SW 1271 (cell line): ENCODE data around the gene CA11.

Experiments
- DNase-seq, 2 experiments: peaks; one replicate each; lab custom pipeline; 2025; lab: John Stamatoyannopoulos, UW

Gene CA11

DNA sequence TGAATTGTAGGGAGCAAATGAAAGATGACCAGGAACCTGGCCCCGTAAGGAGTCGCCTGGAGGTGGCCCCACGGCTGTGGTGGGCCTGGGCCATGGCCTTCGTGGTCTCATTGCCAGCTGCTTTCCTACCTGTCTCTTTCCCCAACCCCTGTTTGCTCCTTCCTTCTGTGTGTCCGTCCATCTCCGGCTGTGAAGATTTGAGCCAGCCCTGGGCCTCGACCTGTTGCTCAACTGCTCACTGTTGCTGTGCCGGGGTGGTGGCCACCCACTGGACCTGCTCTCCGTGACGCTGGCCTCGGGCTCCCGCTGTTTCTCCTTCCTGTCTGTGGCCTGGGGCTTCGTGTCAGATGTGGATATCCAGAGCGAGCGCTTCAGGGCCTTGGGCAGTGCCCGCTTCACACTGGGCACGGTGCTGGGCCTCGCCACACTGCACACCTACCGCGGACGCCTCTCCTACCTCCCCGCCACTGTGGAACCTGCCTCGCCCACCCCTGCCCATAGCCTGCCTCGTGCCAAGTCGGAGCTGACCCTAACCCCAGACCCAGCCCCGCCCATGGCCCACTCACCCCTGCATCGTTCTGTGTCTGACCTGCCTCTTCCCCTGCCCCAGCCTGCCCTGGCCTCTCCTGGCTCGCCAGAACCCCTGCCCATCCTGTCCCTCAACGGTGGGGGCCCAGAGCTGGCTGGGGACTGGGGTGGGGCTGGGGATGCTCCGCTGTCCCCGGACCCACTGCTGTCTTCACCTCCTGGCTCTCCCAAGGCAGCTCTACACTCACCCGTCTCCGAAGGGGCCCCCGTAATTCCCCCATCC is 17.3 kb downstream of the CA11 start:
- DNase-seq = no peak

DNA sequence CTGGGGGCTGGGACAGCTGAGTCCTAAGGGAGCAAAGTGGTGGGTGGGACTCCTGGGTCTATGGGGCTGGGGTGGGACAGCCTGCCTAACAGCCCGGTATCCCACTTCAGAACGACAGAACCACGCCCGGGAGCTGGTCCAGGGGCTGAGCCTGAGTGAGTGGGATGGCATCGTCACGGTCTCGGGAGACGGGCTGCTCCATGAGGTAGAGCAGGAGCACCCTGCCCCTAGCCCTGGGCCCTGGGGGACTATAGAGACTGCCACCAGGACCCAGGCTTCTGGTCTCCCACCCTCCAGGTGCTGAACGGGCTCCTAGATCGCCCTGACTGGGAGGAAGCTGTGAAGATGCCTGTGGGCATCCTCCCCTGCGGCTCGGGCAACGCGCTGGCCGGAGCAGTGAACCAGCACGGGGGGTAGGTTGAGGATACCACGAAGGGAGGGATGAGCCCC is 18.1 kb downstream of the CA11 start:
- no peak for DNase-seq

DNA sequence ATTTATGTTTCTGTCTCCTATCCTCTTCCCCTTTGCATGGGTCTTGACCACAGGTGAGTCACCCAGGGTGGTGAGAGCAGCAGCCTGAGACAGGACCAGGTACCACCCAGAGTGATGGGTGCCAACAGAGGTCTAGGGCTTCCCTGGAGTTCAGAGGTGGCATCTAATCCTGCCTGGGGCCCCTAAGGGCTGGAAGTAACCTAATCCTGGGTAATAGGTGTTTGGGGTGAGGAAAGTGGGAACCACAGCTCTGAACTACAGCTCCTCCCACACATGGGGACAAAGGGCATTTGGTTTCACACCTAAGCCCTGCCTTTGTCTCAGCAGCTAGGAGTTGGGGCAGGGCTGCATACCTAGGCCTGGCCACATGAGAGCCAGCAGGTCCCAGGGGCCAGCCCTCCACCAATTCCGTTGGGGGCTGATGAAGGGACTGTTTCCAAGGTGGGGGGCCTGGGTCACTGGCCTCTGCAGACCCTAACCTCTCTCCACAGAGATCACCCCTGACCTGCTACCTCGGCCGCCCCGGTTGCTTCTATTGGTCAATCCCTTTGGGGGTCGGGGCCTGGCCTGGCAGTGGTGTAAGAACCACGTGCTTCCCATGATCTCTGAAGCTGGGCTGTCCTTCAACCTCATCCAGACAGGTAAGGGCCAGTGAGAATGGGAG is 18.7 kb downstream of the CA11 start:
- no peak for DNase-seq

DNA sequence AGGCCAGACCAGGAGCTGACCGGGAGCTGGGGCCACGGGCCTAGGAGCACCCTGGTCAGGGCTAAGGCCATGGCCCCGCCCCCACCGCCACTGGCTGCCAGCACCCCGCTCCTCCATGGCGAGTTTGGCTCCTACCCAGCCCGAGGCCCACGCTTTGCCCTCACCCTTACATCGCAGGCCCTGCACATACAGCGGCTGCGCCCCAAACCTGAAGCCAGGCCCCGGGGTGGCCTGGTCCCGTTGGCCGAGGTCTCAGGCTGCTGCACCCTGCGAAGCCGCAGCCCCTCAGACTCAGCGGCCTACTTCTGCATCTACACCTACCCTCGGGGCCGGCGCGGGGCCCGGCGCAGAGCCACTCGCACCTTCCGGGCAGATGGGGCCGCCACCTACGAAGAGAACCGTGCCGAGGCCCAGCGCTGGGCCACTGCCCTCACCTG is 20.1 kb downstream of the CA11 start:
- no peak for DNase-seq

DNA sequence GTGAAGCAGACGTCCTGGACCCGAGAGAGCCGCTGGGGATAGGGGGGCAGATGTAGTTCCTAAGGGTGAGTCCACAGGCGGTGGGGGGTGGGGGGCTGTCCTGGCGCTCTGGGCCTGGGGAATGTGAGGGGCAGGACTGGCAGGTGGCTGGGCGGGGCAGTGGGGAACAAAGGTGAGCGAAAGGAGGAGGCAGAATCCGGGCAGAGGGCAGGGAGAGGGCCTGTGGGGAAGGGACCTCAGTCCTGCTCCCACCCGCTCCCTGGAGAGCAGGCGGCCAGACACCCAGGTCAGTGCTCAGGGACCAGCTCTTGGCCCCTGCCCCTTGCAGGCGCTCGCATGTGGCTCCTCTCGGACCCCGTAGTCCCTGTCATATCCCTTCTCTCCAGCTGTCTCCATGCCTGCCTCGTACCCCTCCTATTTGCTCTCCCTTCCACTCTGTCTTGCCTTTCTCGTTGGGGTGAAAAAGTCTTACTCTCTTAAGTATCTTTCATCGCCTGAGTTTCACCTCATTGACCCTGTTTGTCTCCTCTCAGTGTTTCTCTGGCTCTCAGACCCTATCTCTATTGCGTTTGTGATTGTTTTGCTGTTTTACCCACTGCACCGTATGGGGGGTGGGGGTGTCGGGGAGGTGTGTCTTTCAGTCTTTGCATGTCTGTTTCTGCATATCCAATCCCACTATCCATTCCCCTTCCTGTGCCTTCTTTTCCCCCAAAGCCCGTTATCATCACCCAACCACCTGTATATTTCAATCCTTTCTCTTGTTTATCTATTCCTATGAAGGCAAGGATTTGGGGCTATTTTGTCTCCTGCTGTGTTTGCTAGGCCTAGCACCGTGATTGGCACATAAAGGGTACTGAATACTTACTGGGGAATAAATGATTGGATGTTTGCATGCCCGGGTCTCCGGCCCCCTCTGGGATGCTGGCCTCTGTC is 20.9 kb downstream of the CA11 start:
- no peak for DNase-seq

DNA sequence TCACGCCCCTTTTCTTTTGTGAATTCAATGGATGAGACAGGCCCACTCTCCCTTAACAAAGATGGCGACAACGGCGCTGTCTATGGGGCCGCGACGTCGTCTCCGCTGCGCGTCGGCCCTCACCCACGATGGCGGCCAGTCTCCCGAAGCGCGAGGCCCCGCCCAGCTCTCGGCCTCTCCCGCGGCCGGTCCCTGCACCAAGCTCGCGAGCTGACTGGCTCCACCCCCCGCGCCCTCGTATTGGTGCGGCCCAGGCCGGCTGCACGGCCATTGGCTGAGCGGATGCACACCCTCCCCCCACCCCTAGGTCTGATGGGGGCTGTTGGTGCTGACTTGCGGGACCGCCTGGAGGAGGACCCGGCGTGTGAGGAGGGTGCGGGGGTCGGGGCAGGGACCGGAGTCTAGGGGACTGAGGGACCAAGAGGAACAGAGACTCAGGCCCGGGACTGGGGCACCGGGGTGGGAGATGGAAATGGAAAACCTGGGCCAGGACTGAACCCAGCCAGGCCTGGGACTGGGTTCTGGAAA is 21.9 kb downstream of the CA11 start:
- no peak for DNase-seq

DNA sequence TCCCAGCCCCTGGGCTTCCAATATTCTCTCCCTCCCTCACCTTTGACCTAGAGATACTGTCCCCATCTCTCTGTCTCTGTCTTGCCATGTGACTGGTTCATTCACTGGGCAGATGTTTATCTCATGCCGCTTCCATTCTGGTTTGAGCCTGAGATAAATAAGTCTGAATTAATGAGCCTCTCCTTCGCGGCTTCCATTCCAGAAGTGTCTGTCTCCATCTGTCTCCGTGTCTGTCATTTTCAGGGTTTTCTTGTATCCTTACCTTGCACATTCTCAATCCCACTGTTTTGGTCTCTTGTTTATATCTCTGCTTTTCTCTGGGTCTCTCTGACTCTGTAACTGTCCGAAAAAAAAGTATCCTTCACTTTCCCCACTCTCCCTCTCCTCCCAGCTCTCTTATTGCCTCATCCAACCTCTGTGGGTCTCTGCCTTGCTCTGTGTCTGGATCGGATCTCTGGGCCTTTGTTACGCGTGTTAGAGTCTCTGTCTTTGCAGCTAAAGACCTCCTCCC is 22.4 kb downstream of the CA11 start:
- DNase-seq = no peak

DNA sequence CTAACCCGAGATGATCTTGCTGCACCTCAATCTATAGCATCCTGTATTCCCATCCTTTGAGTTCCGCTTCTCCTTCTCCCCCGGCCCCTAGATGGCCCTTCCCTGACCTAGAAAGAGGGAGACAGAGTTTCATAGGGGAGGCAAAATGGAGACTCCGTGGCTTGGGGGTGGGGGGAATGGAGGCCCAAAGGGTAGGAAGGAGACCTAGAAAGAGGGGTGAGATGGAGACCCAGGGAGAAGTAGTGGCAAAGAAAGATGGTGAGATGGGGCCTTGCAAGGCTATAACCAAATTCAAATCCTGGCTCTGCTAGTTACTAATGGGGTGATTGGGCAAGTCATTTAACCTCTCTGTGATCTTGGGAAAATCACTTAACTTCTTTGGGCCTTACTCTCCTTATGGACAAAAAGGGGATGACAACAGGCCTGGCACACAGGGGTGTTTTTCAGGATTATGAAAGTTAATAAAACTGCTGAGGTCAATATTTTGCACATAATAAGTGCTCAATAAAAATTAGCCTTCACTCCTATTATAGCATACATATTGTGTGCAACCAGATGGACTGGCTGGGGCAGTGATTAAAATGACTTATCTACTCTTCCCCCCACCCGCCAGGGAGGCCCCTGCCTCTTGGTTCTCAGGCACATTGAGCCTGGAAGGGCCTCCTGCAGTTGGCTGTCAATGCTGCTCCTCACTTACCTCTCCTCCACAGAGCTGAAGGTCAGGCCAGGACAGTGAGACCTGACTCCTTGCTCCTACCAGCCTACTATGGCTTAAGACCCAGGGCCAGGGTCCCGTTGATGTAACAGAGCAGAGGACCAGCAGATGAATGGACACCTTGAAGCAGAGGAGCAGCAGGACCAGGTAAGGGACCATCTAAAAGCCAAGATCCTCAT is 26.0 kb downstream of the CA11 start:
- DNase-seq = no peak

DNA sequence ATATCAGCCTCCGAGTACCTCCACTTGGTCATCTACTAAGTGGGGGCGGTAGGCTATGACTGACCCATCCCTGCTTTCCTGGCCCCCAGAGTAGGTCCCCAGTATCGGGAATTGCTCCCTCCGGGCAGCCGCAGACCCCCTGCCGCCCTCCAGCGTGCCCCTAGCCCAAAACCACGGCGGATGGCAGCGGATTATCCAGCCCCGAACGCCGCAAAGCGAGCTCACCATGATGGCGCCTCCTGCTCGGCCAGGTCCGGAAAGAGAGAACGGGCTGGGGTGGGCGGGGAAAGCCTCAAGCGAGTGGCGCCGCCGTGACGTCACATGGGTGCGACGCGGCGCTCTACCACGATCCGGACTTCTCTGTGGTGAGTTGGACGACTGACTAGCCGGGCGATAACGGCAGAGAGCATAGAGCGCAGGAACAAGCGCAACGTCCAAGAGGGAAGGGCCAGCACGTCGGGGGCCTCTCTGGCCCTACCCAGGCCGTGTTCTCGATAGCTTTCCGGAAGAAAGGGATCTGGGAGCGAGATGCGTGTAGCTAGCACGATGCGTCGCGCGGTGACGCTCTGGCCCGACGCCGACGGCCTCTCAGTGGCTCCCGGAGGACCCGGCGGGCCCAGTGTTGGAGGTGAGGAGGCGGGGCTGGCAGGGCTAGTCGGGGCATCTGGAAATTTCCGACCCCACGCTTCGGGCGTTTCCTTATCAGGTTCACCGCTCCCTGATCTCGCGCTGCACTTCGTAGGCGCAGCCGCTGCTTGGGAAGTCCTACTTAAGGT is 26.9 kb downstream of the CA11 start, which contains the start of the genes RPL18 and SPHK2:
TSS of gene RPL18 (minus strand) at position 263 of the 776 bp plus-strand sequence. CDS start at position 228, 35 bp downstream.
TSS of gene SPHK2 (plus strand) at position 591 of the 776 bp plus-strand sequence. CDS start 1,009 bp downstream, outside the sequence.
- DNase-seq = peak; percentile 91 to 97

DNA sequence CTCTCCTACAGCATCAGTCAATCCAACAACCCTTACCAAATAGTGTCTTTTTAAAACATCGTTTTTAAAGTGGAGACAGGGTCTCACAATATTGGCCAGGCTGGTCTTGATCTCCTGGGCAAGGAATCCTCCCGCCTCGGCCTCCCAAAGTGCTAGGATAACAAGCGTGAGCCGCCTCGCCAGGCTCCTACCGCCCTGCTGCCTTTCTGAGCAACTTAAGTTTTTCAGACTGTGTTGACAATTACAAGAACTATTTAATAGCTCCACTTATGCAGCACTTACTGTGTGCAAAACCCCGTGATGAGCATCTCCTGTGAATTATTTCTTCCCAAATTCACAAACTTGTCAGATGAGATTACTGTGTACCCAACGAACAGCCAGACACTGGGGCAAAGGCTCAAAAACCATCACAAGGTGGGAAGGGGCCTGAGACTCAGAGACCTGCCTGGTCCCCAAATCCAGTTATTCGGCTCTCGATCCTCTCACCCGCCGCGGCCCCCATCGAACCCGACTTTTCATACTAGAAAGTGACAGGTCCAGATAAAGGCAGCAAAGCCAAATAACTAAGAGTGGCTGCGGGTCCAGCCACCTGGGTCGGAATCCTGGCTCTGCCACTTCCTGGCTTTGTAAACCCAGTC is 27.6 kb downstream of the CA11 start:
- no peak for DNase-seq

DNA sequence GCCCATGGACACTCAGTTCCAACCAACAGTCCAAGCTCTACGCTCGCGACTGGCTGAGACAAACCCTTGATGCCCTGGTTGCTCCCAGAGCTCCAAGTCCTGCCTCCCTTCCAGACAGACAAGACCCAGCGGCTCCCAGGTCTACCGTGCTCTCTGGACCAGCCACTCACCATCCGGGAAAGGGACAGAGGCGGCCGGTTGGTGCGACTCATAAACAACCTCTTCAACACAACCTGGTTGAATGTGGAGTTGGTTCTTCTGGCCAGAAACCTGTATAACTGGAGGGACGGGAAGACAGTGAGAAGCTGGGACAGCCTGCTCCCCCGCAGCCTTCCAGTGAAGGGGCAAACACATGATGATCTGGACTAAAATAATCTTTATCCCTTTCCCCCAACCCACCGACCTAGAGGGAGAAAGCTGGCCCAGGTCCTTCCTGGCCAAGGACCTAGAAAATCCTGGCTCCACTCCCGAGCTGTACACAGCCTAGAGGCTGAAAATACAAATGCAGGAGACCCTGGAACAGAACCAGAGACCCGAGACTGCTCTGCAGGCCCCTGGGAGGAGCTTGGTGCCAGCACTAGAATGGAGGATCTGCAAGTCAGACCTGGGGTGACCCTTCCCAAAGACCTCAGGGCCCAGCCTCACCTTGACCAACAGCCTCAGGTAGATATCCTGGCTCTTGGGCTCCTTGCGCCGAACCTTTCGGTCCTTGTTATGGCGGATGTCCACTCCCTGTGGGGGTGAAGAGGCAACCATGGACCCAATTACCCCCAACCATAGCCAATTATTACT is 28.6 kb downstream of the CA11 start:
- no peak for DNase-seq

DNA sequence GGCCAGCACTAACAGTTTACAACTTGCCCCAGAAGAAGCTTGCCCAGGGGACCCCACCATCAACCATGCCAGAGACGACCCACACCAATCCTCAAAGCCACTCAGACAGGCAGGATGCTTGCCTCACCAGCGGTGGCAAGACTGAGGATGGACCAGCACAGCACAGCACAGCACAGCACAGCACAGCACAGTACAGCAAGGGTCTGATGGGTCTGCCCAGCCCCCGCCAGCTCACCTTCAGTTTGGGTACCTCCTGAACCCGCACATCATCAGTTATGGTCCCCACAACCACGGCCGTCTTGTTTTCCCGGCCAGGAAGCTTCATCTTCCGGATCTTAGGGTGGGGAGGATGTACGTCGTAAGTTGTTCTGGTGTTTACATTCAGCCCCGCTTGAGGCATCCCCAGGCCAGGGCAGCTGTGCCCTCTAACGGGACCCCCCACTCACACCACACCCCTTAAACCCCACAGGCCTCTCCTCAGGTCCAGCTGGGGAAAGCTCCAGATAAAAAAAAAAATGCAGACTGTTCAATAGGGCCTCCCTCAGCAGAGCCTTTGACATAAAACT is 29.4 kb downstream of the CA11 start:
- no peak for DNase-seq

DNA sequence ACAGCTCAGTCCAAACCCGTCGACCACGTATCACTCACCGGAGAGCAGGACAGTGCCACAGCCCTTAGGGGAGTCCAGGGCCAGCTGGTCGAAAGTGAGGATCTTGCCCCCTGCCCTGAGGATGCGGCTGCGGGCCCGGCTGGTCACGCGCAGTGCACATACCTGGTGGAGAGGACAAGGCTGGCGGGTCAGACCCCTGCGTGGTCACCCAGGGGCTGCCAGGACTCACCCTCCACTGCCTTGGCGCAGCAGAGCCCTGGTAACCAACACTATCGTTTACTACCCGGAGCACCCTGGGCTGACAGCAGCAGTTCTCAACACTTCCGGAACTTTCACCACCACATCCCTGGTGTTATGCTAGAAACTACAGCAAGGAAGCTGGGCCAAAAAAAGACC is 29.9 kb downstream of the CA11 start:
- DNase-seq = no peak

DNA sequence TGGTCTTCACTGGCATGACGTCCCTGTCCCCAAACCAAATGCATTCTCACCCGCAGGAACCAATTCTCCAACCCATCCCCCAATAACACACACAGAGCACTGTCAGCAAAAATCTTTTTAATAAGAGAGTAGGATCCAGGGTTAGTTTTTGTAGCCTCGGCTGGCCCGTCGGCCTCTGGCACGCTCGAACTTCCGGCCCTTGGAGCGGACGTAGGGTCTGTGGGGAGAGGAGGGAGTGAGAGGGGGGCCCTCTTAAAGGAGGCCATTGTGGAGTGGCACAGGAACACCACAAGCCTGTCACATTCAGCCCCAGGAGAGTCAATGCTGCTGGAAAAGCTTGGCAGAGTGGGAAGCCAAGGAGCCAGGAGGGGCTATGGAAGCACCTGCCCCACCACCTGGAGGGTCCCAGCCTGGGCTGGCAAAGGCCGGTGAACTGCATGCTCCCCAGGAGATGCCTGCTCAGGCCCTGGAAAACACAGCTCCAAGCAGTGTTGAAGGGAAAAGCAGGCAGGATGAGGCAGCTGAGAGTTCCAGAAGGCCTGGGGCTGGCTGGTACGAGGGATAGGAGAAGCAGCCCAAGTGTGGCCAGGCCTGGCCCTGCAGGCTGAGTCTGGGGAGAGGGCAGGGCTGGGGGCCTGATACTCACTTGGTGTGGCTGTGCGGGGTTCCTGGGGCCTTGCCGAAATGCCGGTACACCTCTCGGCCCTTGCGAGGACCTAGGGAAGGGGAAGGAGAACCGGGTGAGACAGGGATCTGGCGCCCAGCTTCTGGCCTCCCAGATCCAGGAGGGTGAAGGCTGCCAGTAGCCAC is 30.6 kb downstream of the CA11 start:
- DNase-seq = no peak

DNA sequence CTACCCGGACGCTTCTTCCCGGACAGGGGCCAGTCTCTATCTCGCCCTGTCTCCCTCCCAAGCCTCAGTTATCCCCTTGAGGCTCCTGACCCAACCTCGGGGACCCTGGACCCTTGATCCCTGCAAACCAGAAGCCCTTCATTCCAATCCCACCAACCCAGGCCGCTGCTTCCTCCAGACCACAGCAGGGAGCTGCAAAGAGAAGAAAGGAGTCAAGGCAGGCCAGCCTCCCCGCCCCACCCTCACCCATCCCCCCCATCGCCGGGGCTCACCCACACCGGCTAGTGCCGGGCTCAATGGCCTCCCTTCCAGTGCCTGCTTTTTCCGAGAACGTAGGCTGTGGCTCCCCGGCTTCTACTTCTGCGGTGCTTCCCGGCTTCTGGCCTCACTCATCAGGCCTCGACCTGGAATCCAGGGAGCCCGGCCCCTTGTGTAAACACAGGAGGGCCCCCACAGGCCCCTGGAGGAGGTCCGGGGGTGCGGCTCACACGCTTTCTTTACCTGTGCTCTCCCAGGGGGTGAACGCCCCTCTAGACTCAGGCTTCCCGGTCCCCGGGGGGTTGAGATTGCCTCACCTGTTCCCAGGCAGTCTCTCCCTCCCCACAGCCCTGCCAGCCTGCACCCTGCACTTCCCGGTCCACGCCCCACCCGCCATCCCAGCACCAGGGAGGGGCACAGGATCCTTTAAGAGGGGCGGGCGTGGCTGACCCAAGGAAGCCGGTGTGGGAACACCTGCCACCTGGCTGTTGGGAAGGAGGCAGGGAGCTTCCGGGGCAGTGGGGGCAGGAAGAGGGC is 31.4 kb downstream of the CA11 start, which contains the start of gene FAM83E:
TSS of gene FAM83E (minus strand) at position 641 of the 795 bp plus-strand sequence. CDS start 1,704 bp downstream, outside the sequence.
- DNase-seq = no peak

DNA sequence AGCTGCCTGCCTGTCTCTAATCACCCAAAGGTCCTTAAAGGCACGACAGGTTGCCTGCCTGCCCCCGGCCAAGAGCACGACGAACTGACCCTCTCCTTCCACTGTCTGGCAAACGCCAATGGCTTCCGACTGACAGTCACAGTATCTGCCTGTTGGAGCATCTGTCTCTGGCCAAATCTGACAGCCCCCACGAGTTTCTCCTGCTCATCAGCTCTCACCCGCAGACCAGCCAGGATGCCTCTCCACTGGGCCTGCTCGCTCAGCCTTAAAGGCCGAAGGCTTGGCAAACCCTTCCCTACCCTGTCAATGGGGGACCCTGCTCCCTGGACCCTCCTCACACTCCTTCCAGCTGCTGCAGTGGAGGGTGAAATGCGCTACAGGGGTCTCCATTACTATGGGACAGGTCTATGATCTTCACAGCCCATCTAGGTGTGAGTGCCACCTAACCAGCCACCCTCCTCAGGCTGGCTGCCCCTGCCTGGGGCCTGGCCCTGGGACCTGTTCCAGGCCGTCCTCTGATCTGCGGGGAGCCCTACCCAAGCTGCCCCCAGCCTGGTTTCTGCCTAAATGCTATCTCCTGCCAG is 32.0 kb downstream of the CA11 start:
- DNase-seq = no peak
